HG03432 (cell line): ENCODE results near the gene PDZRN4.
"Not testable (repeated sequence)": the region's sequence is repeated elsewhere in the genome, so short reads cannot be mapped to it uniquely, and the experiment has no call there.

Source experiments
- ATAC-seq: cut with Tn5 transposase; IDR thresholded peaks from one replicate; pipeline ENCODE4 v1.9.1; 2021; ENCODE audit warnings: mild to moderate bottlenecking, moderate library complexity; ENCODE audit not compliant: unreplicated experiment

Gene PDZRN4

GRCh38 chr12:41213648-41214047 lies 25.5 kb downstream of the PDZRN4 start:
- no peak for ATAC-seq

- no peak for ATAC-seq
Measured at GRCh38 chr12:41217727-41218126, 29.6 kb downstream of the PDZRN4 start.

GRCh38 chr12:41220931-41221330 lies 32.8 kb downstream of the PDZRN4 start:
- no peak for ATAC-seq

- no peak for ATAC-seq
Measured at GRCh38 chr12:41221491-41221890, 33.4 kb downstream of the PDZRN4 start.

- no peak for ATAC-seq
Measured at GRCh38 chr12:41223600-41223999, 35.5 kb downstream of the PDZRN4 start.

GRCh38 chr12:41224066-41224465 lies 35.9 kb downstream of the PDZRN4 start:
- ATAC-seq, result no peak

- no peak for ATAC-seq
Measured at GRCh38 chr12:41225179-41225578, 37.1 kb downstream of the PDZRN4 start.

- no peak for ATAC-seq
Measured at GRCh38 chr12:41228066-41228820, 40.1 kb downstream of the PDZRN4 start.

GRCh38 chr12:41230756-41231155 lies 42.6 kb downstream of the PDZRN4 start:
- no peak for ATAC-seq

- ATAC-seq, result no peak
Measured at GRCh38 chr12:41234692-41235091, 46.6 kb downstream of the PDZRN4 start.

- no peak for ATAC-seq
Measured at GRCh38 chr12:41242603-41243002, 54.5 kb downstream of the PDZRN4 start.

- ATAC-seq, result no peak
Measured at GRCh38 chr12:41248391-41248790, 60.3 kb downstream of the PDZRN4 start.

GRCh38 chr12:41250748-41251147 lies 62.6 kb downstream of the PDZRN4 start:
- ATAC-seq, result no peak

- no peak for ATAC-seq
Measured at GRCh38 chr12:41254004-41254914, 66.1 kb downstream of the PDZRN4 start.

GRCh38 chr12:41263196-41263595 lies 75.1 kb downstream of the PDZRN4 start:
- ATAC-seq, result not testable (repeated sequence)

- ATAC-seq, result peak; percentile 56
Measured at GRCh38 chr12:41264281-41264680, 76.2 kb downstream of the PDZRN4 start.

- ATAC-seq, result no peak
Measured at GRCh38 chr12:41269056-41269455, 80.9 kb downstream of the PDZRN4 start.

- no peak for ATAC-seq
Measured at GRCh38 chr12:41271489-41271888, 83.4 kb downstream of the PDZRN4 start.

GRCh38 chr12:41274643-41275042 lies 86.5 kb downstream of the PDZRN4 start:
- no peak for ATAC-seq

GRCh38 chr12:41277100-41277945 lies 89.2 kb downstream of the PDZRN4 start:
- ATAC-seq, result peak; percentile 69

GRCh38 chr12:41277946-41278267 lies 89.8 kb downstream of the PDZRN4 start:
- no peak for ATAC-seq
